ACC112 (cell line): Measurements from ENCODE around the gene KLF2.

Source experiments
- H2AFZ ChIP-seq: fragments of 200-600 bp; sonication (generic); one replicate; pipeline ENCODE4 v1.6.0; 2017; ENCODE audit warnings: antibody characterized with exemption, low read length; ENCODE audit not compliant: unreplicated experiment
- H3K27ac ChIP-seq: fragments of 200-600 bp; sonication (generic); 2 replicates; pipeline ENCODE4 v1.5.1; 2014; ENCODE audit warnings: low read depth, mild to moderate bottlenecking, antibody characterized with exemption, low read length, moderate library complexity
- H3K27me3 ChIP-seq: fragments of 200-600 bp; sonication (generic); 2 replicates; pipeline ENCODE4 v1.6.1; 2014; ENCODE audit warnings: mild to moderate bottlenecking, antibody characterized with exemption, low read length, moderate library complexity, mixed read lengths; ENCODE audit not compliant: insufficient read depth
- H3K36me3 ChIP-seq: fragments of 200-600 bp; sonication (generic); 2 replicates; pipeline ENCODE4 v1.6.1; 2016; ENCODE audit warnings: mild to moderate bottlenecking, antibody characterized with exemption, low read length, moderate library complexity, mixed read lengths; ENCODE audit not compliant: insufficient read depth
- H3K4me1 ChIP-seq: fragments of 200-600 bp; sonication (generic); one replicate; pipeline ENCODE4 v1.6.1; 2016; ENCODE audit warnings: low read length, mixed read lengths; ENCODE audit not compliant: insufficient read depth, unreplicated experiment, control insufficient read depth
- H3K4me3 ChIP-seq: fragments of 200-600 bp; sonication (generic); 2 replicates; pipeline ENCODE4 v1.5.1; 2014; ENCODE audit warnings: mild to moderate bottlenecking, low read depth, low read length
- H3K79me2 ChIP-seq: fragments of 200-600 bp; sonication (generic); one replicate; pipeline ENCODE4 v1.6.0; 2016; ENCODE audit warnings: low read length; ENCODE audit not compliant: control insufficient read depth, unreplicated experiment, insufficient read depth

The KLF2 gene

GRCh38 chr19:16327501-16327900 lies 2.9 kb downstream of the KLF2 start:
- Histone ChIP-seq H3K79me2 (peaks cover 14% of the 10 kb centered on the region), H3K36me3 (peaks cover 10% of the 10 kb centered on the region), H3K27ac (no peak overlapping the region), H3K4me1 (peaks cover 7% of the 10 kb centered on the region), H3K4me3 (no peak overlapping the region), H2AFZ (no peak overlapping the region), H3K27me3 (no peaks in the 10 kb centered on the region)

GRCh38 chr19:16327911-16328823 lies 3.5 kb downstream of the KLF2 start:
- Histone ChIP-seq H3K79me2 (peaks cover 14% of the 10 kb centered on the region), H3K36me3 (peaks cover 10% of the 10 kb centered on the region), H2AFZ (no peak overlapping the region), H3K27ac (no peak overlapping the region), H3K4me1 (peaks cover 7% of the 10 kb centered on the region), H3K4me3 (no peak overlapping the region), H3K27me3 (no peaks in the 10 kb centered on the region)

GRCh38 chr19:16328824-16329482 lies 4.3 kb downstream of the KLF2 start:
- peaks cover 10% of the 10 kb centered on the region for H3K36me3 ChIP-seq
- H3K4me1 ChIP-seq: peaks cover 7% of the 10 kb centered on the region
- H3K79me2 ChIP-seq: peaks cover 14% of the 10 kb centered on the region
- no peak overlapping the region for H3K27ac ChIP-seq
- no peaks in the 10 kb centered on the region for H3K27me3 ChIP-seq
- H2AFZ ChIP-seq: no peak overlapping the region
- H3K4me3 ChIP-seq: no peak overlapping the region

GRCh38 chr19:16330368-16330801 lies 5.8 kb downstream of the KLF2 start:
- peaks cover 7% of the 10 kb centered on the region for H3K4me1 ChIP-seq

GRCh38 chr19:16330806-16331690 lies 6.4 kb downstream of the KLF2 start:
- Histone ChIP-seq H3K27ac (no peak overlapping the region; the same call in 1 of the 2 replicates), H3K79me2 (peaks cover 6% of the 10 kb centered on the region), H3K4me1 (peaks cover 7% of the 10 kb centered on the region), H3K36me3 (peaks cover 6% of the 10 kb centered on the region), H3K4me3 (no peak overlapping the region), H2AFZ (no peak overlapping the region), H3K27me3 (no peaks in the 10 kb centered on the region)

More at GRCh38 chr19:16330368-16330801, 5.8 kb downstream of the KLF2 start:
- Histone ChIP-seq H3K27me3 (no peaks in the 10 kb centered on the region), H3K36me3 (peaks cover 10% of the 10 kb centered on the region), H3K79me2 (peaks cover 10% of the 10 kb centered on the region), H2AFZ (no peak overlapping the region), H3K4me3 (no peak overlapping the region), H3K27ac (no peak overlapping the region; the same call in 1 of the 2 replicates)

- H3K36me3 ChIP-seq: no peaks in the 10 kb centered on the region
- no peaks in the 10 kb centered on the region for H3K79me2 ChIP-seq
- no peaks in the 10 kb centered on the region for H3K27me3 ChIP-seq
- no peak overlapping the region for H3K27ac ChIP-seq
- no peak overlapping the region for H3K4me3 ChIP-seq
- no peak overlapping the region for H2AFZ ChIP-seq
- H3K4me1 ChIP-seq: peaks cover 13% of the 10 kb centered on the region
Observed at GRCh38 chr19:16333001-16333586, 8.5 kb downstream of the KLF2 start.

GRCh38 chr19:16334411-16334810 lies 9.8 kb downstream of the KLF2 start:
- Histone ChIP-seq H3K79me2 (no peaks in the 10 kb centered on the region), H3K27ac (no peak overlapping the region), H3K27me3 (no peaks in the 10 kb centered on the region), H3K36me3 (no peaks in the 10 kb centered on the region), H2AFZ (no peak overlapping the region), H3K4me3 (no peak overlapping the region), H3K4me1 (peaks cover 20% of the 10 kb centered on the region)

- H3K4me3 ChIP-seq: no peak overlapping the region
- H3K27me3 ChIP-seq: no peaks in the 10 kb centered on the region
- peaks cover 18% of the 10 kb centered on the region for H3K4me1 ChIP-seq
- no peaks in the 10 kb centered on the region for H3K36me3 ChIP-seq
- no peak overlapping the region for H3K27ac ChIP-seq
- H2AFZ ChIP-seq: no peak overlapping the region
- H3K79me2 ChIP-seq: no peaks in the 10 kb centered on the region
Observed at GRCh38 chr19:16335226-16335625, 10.6 kb downstream of the KLF2 start.

- no peak overlapping the region for H3K4me3 ChIP-seq
- peaks cover 17% of the 10 kb centered on the region for H3K4me1 ChIP-seq
- no peak overlapping the region for H3K27ac ChIP-seq
- no peaks in the 10 kb centered on the region for H3K36me3 ChIP-seq
- H2AFZ ChIP-seq: no peak overlapping the region
- H3K27me3 ChIP-seq: no peaks in the 10 kb centered on the region
- H3K79me2 ChIP-seq: no peaks in the 10 kb centered on the region
Observed at GRCh38 chr19:16336571-16336970, 11.9 kb downstream of the KLF2 start.
